T-helper 22 cell (primary cell): ENCODE data around the gene UFSP1.

Experiments
- DNase-seq: peaks from one replicate; pipeline ENCODE4 v3.0.0-alpha.2; 2020; ENCODE audit warnings: low read depth

Gene UFSP1

DNA sequence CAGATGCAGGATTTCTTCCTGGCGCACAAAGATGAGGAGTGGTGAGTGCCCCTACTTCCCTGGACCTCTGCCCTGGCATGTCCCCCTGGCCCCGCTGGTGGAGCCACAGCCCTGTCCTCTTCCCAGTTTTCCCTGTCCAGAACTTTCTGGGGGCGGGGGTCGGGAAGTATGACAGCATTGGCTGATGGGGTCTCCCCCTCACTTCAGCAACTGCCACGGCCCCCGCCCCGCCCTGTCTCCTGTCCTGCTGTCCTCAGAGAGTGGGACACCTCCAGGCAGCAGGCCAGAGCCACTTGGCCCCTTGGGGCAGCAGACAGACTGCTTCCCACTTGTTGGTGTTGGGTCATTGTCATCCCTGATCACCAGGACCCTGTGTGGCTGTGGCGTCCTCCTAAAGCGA lies 7.3 kb downstream of the UFSP1 start:
- DNase-seq: no peak

DNA sequence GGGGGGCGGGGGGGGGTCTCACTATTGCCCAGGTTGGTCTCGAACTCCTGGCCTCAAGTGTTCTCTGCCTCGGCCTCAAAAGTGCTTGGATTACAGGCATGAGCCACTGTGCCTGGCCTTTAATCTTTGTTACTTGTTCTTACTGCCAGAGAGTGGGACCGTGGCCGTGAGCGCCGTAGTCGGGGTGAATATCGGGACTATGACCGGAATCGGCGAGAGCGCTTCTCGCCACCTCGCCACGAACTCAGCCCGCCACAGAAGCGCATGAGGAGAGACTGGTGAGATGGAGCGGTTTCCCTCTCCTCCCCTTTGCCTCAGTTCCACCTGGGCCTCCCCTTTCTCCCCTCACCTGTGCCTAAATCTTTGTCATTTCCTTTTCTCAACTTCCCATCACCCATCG lies 8.4 kb downstream of the UFSP1 start:
- no peak for DNase-seq

DNA sequence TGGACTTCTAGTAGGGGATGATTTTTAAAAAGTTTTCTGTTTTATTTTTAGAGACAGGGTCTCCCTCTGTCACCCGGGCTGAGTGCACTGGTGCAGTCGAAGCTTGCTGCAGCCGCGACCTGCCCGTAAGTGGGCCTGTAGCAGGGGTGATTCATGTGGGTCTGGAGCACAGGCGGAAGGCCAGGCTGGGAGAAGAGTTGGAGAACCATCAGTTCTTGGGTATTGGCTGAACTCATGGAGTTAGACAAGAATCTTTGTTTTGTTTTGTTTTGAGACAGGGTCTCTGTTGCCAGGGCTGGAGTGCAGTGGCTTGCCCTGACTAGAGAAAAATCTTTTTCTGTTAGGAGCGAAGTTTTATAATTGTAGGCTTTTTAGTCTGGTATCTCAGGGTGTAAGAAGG lies 8.9 kb downstream of the UFSP1 start:
- no peak for DNase-seq

DNA sequence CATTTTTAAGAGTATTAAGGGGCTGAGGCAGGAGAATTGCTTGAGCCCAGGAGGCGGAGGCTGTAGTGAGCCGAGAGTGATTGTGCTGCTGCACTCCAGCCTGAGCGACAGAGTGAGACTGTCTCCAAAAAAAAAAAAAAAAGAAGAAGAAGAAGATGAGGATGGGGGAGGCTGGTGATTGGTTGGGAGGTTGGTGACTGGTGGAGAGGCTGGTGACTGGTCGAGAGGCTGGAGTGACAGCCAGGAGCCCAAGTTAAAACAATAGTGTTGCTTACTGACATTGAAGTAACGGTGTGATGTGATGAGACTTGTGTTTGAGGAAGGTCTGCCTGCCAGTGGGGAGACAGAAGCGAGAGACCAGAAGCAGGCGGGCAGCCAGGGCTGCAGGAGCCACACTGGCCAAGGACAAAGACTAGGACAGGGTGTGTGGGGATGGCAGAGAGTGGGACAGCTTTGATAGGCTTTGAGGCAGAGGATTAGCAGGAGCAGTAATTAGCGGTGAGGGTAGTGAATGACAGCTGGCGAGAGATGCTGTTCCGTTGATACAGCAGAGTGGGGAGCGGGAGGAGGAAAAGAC lies 9.7 kb downstream of the UFSP1 start:
- DNase-seq: no peak

DNA sequence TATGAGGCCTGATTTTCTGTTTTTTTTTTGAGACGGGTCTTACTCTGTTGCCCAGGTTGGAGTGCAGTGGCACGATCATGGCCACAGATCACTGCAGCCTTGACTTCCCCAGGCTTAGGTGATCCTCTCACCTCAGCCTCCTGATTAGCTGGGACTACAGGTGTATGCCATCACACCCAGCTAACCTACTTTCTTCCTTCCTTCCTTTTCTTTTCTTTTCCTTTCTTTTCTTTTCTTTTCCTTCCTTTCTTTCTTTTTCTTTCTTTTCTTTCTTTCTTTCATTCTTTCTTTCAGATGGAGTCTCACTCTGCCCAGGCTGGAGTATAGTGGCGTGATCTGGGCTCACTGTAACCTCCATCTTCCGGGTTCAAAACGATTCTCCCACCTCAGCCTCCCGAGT lies 10.8 kb downstream of the UFSP1 start:
- DNase-seq: no peak

- DNase-seq: no peak
Observed at GRCh38 chr7:100878013-100878412, 11.5 kb downstream of the UFSP1 start.

- DNase-seq: no peak
Observed at GRCh38 chr7:100875356-100875751, 14.2 kb downstream of the UFSP1 start.

- DNase-seq: peak; percentile 96
Observed at GRCh38 chr7:100874577-100875355, 14.7 kb downstream of the UFSP1 start, which contains the start of gene SRRT. SRRT (plus strand) TSS chr7:100875103; CDS start chr7:100875591, 488 bp downstream.

DNA sequence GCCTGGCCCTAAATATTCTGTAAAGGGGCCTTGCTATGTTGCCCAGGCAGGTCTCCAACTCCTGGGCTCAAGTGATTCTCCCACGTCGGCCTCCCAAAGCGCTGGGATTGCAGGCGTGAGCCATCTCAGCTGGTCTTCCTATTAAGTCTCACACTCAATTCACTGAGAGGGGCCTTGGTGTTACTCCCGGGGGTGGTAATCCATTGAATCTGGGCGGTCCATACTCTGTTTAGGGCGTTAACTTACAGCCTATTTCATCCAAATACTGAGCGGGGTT lies 15.3 kb downstream of the UFSP1 start:
- DNase-seq: no peak

DNA sequence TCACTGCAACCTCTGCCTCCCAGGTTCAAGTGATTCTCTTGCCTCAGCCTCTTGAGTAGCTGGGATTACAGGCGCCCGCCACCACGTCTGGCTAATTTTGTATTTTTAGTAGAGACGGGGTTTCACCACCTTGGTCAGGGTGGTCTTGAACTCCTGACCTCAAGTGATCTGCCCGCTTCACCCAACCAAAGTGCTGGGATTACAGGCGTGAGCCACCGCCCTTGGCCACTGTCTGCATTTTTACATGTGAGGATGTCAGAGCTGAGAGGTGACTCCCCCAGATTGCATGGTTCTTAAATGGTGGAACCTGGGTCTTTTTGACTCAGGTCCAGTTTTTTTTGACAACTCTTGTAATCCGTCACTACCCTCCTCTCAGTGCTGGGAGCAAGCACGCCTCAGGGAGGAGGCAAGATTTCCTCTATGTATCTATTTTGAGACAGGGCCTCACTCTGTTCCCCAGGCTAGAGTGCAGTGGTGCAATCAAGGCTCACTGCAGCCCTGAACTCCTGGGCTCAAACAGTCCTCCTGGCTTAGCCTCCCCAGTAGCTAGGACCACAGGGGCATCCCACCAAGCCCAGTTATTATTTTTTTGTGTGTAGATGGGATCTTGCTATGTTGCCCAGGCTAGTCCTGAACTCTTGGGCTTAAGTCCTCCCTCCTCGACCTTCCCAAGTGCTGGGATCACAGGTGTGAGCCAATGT lies 15.8 kb downstream of the UFSP1 start:
- no peak for DNase-seq

DNA sequence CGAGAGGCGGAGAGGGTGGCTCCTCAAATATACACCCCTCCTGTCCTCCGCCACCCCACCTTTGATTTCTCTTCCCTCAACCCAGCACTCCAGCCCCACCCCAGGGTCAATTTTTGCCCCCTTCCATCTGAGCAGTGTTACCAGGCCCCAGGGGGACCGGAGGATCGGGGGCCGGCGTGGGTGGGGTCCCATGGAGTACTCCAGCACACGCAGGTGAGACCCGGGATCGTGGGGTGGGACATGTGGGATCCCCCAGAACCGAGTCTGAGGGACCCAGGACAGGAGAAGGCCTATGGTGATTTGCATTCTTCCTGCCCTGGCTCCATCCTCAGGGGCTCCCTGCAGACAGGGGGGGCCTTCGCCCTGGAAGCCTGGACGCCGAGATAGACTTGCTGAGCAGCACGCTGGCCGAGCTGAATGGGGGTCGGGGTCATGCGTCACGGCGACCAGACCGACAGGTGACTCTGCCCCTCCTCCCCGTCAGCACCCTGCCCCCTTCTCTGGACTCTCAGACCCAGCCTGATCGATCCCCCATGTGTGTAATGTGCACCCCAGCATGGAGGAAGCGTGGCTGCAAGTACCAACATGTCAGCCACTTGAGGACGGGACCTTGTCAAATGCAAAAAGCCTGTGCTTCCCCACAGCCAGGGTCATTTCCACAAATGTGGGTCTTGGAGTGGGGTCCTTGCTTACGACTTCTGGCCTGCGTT lies 21.6 kb downstream of the UFSP1 start:
- DNase-seq: no peak

DNA sequence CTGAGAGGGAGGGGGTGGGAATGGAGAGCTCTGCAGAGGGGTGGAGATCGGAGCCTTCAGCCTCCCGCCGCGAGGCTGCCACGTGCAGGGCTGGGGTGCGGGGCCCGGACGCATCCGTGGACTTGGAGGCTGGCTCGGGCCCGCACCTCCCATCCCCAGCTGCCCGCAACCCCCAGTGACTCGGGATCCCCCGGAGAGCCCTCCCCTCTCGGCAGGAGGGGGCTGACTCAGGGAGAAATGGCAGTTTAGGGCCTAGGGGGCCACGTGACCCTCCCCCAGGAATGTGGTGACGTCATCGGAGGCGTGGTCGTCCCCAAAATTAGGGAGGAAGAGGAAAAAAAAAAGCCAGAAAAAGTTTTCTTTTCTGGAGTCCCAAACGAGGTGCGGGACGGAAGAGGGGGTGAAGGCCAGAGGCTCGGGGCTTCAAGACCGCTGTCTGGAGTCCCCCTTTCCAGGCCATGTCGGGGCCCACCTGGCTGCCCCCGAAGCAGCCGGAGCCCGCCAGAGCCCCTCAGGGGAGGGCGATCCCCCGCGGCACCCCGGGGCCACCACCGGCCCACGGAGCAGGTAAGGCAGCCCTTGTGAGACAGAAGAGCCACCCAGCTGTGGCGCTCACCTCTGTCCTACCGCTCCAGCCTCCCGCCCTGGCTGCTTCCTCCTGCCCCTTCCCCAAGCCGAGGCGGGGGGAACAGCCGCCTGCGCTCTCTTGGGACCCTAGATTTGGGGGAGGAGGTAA lies 22.3 kb downstream of the UFSP1 start, which contains the start of gene TRIP6:
TSS of gene TRIP6 (plus strand) at position 348 of the 736 bp plus-strand sequence. CDS start at position 459, 111 bp downstream.
- peak; percentile 27 for DNase-seq

- no peak for DNase-seq
Observed at GRCh38 chr7:100866729-100867039, 22.8 kb downstream of the UFSP1 start.

DNA sequence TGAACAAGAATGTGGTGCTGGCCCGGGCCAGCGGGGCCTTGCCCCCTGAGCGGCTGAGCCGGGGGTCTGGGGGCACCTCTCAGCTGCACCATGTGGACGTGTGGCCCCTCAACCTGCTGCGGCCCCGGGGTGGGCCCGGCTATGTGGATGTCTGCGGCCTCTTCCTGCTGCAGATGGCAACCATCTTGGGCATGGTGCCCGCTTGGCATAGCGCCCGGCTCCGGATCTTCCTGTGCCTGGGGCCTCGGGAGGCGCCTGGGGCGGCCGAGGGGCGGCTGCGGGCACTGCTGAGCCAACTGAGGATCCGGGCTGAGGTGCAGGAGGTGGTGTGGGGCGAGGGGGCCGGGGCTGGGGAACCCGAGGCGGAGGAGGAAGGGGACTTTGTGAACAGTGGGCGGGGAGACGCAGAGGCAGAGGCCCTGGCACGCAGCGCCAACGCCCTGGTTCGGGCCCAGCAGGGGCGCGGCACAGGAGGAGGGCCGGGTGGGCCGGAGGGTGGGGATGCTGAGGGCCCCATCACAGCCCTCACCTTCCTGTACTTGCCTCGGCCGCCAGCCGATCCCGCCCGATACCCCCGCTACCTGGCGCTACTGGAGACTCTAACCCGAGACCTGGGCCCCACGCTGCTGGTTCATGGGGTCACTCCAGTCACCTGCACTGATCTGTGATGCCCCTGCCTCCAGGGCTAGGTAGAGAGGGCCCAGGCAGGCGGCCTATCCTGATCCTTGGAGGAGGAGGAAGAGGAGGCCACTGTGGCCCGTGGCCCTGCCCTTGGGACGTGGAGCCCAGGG lies 23.4 kb downstream of the UFSP1 start:
- DNase-seq: no peak

DNA sequence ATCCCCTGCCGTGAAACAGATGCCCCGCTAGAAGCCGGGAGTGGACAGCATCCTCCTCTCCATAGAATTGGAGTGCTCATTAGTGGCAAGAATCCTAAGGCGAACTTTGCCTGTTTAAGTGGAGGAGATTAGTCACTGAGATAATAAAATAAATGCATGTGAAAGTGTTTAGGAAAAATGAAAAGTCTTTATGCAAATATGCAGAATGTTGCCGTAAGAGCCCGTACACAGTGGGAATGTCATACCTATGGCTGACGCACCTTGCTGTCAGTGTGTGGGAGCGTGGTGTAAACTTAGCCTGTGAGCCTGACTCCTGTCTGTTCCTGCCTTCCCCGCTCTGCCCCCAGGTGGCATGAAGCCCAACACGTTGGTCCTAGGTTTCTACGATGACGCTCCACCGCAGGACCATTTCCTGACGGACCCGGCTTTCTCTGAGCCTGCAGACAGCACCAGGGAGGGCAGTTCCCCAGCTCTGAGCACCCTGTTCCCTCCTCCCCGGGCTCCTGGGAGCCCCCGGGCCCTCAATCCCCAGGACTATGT lies 24.1 kb downstream of the UFSP1 start:
- no peak for DNase-seq

DNA sequence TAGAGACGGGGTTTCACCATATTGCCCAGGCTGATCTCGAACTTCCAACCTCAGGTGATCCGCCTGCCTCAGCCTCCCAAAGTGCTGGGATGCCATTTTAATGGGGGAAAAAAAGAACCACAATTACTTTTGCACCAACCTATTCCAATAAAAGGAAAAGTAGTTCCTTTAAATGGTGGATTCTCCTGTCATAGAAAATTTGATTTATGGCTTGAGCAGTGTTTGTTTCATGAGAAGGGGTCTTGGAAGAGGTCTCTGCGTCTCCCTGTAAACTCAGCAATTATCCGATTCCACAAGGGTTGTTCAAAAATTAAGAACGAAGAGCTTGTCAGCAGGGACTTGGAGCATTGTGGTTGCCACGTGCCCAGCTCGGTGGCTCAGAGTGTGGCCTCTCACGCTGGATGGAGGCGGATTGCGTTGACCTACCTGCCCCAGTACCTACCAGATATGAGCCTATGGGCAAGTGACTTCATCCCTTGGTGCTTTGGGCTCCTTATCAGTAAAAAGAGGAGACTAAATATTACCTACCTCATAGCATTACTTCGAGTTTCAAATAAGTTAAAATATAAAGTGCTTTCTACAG lies 25.2 kb downstream of the UFSP1 start:
- no peak for DNase-seq

DNA sequence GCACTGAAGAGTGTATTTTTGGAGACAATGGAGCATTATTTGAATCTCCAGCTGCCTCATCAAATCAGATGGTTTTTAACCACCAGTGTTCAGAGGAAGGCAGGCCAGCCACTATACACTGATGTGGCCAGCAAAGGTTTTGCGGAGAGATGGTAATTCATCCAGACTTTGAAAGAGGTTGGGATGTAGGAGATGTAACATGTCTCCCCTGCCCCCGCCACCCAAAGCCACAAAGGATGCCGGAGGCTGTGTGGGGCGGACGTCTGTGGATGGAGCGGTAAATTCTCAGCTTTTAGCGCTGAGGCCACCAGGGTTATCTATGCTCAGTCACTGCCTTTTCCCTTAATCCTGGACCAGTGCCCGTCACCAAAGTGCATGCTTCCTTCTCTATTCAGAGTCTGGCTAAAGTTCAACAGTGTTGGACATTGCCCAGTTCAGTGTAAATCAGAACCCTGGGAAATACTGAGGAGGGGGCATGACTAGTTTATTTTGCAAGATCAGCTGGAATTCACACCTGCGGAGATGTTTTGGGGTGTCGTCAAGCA lies 26.0 kb downstream of the UFSP1 start:
- no peak for DNase-seq

DNA sequence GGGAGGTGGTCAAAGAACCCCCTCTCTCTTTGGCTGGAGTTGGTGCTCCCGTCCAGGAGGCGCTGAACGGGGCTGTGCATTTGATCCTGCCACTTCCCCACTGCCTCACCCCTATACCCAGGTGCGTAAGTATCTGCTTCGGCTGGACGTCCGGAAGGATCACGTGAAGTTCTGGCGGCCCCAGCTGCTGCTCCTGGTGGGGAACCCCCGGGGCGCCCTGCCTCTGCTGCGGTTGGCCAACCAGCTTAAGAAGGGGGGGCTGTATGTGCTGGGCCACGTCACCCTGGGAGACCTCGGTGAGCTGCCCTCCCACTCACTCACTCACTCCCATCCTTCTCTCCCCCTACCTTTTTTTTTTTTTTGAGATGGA lies 27.9 kb downstream of the UFSP1 start:
- DNase-seq: no peak

DNA sequence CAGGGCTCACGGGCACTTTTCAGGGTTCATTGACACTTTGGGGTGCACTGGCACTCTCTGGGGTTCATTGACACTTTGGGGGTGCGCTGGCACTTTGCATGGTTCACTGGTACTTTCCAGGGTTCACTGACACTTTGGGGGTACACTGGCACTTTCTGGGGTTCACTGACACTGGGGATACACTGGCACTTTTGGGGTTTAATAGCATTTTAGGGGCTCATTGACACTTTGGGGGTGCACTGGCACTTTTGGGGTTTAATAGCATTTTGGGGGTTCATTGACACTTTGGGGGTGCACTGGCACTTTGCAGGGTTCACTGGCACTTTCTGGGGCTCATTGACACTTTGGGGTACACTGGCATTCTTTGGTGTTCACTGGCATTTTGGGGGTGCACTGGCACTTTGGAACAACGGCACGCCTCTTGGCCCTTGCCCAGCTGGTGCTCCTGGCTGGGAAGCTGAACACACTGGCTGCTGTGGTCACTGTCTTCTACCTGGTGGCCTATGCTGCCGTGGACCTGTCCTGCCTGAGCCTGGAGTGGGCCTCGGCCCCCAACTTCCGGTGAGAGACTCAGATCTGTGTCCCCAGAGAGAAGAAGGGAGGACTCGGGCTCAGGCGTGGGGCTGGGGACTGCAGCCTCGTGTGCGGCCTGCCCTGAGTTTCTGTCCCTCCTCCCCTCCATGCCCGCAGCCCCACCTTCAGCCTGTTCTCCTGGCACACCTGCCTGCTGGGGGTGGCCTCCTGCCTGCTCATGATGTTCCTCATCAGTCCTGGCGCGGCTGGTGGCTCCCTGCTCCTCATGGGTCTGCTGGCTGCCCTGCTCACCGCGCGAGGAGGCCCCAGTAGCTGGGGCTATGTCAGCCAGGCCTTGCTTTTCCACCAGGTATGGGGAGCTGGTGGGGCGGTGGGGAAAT lies 28.6 kb downstream of the UFSP1 start:
- no peak for DNase-seq
